Stimulated activated CD8-positive, alpha-beta memory T cell treated with anti-CD3 and anti-CD28 coated beads, Interleukin-15, amount 100 ng/mL, for 1 hour (primary cell): ENCODE data around the gene RNF5.
"Not testable (repeated sequence)": the region's sequence is repeated elsewhere in the genome, so short reads cannot be mapped to it uniquely, and the experiment has no call there.

ENCODE experiments used
- DNase-seq: peaks from one replicate; pipeline ENCODE4 v3.0.0-alpha.2; 2020; ENCODE audit warnings: low read depth

RNF5 gene, protein sequence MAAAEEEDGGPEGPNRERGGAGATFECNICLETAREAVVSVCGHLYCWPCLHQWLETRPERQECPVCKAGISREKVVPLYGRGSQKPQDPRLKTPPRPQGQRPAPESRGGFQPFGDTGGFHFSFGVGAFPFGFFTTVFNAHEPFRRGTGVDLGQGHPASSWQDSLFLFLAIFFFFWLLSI

GRCh38 chr6:32177788-32178546 is at the start of gene RNF5:
Gene RNF5 (plus strand): TSS chr6:32178405. CDS start chr6:32178512, 107 bp downstream.
- DNase-seq: peak; percentile 82

- DNase-seq: no peak
These were observed 49.4 kb upstream of the RNF5 start for GRCh38 chr6:32128751-32129296.

DNA sequence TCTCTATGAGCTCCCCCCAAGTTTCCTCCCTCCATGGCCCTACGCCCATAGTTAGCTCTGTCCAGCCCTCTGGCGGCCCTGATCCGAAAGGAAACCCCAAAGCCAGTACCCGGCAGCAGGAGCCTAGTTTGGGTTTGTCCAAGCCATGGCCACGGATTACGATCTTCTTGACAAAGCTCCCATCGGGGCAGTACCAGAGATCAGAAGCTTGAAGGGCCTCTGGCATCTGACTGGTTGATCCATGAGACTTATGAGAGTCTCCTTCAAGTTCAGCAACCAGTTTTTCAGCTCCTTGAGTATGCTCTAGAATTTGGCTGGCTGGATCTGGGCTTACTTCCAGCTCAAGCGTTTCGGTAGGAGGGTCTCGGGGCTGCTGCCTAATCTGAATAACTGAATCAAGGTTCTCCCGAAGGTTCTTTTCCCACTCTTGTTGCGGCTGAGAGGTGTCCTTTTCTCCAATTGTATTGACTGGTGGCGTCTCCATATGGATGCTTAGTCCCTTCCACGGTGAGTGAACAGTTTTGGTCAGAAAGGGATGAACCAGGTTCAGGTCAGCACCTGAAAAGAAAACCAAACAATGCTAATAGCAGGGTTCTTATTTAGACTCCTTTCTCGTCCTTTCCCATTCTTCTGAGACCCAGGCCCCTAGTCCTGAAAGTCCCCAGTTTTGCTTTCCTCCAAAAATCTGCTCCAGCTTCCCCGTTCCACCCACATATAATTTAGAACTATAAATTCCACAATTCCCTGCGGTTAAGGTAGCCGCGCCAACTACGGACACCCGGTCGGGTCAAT is 48.7 kb upstream of the RNF5 start:
- DNase-seq: no peak

GRCh38 chr6:32131439-32131948 is 46.7 kb upstream of the RNF5 start:
- no peak for DNase-seq

DNA sequence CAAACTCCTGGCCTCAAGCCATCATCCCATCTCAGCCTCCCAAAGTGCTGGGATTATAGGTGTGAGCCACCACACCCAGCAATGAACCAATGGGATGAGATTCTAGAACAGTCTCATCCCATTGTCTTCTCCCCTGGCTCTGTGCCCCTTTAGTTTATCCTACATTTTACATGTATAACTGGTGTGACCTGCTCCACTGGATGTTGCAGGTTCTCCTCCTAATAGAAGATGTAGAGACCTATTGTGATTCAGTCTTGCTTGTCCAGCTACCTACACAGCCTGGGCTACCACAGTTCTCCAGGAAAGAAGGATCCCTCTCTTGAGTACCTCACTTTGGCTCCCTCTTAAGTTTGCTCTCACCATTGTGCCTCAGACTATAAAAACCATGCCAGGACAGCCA is 46.1 kb upstream of the RNF5 start:
- no peak for DNase-seq

DNA sequence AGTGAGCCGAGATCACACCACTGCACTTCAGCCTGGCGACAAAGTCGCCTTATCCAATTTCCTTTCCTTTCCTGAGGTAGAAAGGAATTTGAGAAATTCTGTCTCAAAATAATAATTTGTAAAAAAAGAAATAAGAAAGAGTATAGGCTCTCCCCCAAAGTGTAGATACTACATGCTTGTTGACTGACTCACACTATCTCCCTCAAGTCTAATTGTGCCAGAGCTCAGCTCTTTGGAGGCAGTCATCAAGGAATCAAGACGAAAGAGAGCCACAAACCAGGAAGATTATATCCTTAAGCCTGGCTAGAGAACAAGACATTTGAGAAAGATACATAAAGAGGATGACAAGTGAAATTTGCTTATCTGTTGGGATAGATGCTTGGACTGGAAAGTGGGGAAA is 44.4 kb upstream of the RNF5 start:
- no peak for DNase-seq

DNA sequence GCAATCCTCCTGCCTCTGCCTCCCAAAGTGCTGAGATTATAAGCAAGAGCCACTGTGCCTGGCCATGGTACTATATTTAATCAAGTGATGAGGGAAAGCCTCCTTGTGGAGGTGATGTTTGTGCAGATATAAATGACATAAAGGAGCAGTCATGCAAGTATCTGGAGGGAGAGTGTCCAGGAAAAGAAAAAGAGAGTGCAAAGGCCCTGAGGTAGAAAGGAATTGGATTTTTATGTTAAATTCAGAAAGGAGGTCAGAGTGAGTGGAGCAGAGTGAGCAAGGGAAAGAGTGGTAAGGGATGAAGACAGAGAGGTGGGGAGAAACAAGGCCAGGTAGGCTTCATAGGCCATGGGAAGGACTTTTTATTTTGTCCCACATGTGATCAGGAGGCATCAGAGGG is 40.8 kb upstream of the RNF5 start:
- no peak for DNase-seq

- DNase-seq: no peak
These were observed 38.6 kb upstream of the RNF5 start for GRCh38 chr6:32139590-32139989.

DNA sequence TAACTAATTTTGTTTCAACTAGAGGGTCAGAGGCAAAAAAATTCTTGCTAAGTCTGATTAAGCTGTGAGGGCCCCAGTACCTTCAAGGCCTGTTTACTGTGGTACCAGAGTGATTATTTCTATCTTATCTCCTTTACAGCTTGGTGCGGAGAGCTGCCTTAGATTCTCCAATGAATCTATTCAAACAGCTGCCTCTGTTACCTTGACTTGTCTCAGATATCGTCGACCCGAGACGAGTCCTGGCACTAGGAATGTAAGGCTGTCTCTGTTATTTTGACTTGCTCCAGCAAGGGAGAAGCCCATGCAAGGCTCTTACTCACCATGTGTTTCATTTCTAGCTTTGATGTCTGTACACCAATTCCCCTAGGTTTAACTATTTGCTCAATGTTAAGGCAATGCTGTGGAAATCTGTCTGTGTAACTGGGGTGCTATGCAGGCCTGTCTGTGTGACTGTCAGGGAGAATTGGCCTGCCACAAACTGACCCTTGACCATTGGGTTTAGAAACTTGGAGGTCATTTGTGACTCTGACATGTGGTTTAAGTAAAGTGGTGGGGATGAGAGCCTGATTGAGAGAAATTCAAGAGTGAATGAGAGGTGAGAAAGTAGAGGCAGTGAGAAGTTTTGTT is 37.7 kb upstream of the RNF5 start:
- DNase-seq: no peak

DNA sequence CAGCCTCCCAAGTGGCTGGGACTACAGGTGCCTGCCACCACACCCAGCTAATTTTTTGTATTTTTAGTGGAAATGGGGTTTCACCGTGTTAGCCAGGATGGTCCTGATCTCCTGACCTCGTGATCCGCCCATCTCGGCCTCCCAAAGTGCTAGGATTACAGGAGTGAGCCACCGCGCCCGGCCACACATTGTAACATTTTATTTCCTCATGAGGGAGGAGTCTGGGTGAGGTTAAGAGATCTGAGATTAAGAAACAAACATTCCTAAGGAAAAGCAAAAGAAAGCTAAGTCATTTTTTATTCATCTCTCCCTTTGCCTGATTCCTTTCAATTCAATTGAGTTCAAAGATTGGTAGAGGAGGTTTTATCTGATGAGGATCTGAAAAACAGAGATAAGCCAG is 34.0 kb upstream of the RNF5 start:
- not testable (repeated sequence) for DNase-seq

GRCh38 chr6:32146287-32146686 is 31.9 kb upstream of the RNF5 start:
- no peak for DNase-seq

DNA sequence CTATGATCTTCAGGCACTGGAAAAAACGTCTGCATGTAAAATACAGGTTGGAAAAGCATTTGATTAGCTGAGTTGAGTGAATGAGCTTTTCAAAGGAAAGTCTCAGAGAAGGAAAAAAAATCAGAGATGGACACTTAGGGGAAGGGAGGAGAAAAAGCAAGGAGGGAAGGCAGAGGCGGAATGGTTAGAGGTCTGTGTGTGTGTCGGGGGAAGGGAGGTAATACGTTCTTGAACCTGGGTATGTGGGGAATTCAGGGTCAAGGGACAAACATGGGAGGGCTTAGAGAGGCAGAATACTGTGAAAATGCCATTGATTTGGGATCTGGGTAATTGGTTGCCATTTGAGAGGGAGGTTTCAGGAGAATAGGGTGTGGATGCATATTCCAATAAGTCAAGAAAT is 31.5 kb upstream of the RNF5 start:
- DNase-seq: no peak

DNA sequence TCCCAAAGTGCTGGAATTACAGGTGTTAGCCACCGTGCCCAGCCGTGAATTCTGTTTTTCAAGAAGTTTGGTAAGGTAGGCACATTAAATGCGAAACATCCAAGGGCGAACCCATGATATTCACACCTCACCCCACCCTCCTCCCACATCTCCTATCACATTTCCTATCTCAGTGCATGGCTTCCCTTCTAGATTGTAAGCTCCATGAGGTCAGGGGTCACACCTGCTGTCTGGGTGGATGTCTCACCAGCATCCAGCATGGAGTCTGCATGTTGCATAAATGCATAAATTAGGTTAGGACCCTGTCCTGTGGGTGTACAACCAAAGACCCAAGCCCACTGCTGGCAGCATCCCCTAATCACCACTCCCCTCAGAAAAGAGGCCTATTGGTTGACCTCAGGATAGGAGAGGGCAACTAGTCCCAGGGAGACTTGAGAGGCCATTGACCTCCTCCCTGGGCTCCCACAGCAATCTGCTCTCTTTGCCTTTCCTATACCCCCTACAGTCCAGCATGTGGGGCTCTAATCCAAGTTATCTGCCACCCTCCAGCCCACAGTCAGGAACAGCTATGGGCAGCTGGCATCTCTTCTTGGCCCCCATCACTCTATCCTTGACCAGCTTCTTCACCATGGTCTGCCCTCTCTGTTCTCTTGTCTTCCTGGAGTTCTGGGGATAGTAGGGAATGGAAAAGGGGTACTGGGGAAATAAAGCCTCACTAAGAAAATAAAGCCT is 30.6 kb upstream of the RNF5 start:
- no peak for DNase-seq

DNA sequence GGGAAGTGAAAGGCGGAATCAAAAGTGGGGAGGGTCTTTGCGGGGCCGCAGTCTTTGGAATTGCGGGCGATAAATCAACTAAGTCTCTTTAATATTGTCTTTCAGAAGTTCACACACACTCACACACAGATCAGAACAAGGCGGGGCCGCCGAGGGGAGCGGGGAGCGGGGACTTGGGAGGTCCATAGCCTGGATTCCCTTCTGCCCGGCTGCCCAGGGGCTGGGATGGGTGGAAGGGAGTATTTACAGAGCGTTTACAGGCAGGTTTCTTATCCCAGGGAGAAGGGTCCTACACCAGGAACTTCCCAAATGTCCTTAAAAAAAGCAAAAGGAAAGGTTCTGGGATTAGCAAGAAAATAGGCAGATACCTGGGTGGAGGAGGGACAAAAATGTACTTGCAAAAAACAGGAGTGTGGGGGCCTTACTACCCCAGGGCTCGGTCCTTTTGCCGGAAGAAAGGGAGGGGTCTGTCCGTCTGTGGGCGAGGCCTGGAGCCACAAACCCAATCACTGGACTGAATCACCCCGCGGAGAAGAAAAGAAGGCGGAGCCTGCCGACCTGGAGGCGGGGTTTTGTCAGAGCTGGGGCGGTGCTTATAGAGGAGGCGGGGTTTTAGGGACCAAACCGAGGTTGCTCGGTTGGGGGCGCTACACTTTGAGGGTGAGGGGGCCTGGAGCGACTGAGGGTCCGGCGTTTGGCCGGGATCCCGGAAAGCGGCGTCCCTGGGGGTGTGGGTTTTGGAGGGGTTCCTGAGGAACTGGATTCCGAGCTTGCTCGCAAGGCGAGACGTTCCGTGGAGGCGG is 29.7 kb upstream of the RNF5 start:
- DNase-seq: peak; percentile 47

GRCh38 chr6:32149092-32149755 is 29.0 kb upstream of the RNF5 start:
- no peak for DNase-seq

GRCh38 chr6:32149932-32150870 is 28.0 kb upstream of the RNF5 start:
- no peak for DNase-seq

GRCh38 chr6:32151181-32151862 is 26.9 kb upstream of the RNF5 start:
- no peak for DNase-seq
